KMS-11 (cell line): Measurements from ENCODE around the gene PPARG.

Experiments
- H2AFZ ChIP-seq: fragments of 200-600 bp; sonication (generic); 2 replicates; pipeline ENCODE4 v1.6.1; 2016; ENCODE audit warnings: antibody characterized with exemption, mixed run types, low read depth
- H3K27ac ChIP-seq: fragments of 200-600 bp; sonication (generic); 2 replicates; pipeline ENCODE4 v1.6.1; 2016; ENCODE audit warnings: mild to moderate bottlenecking, mixed run types
- H3K27me3 ChIP-seq: fragments of 200-600 bp; sonication (generic); 2 replicates; pipeline ENCODE4 v1.6.1; 2017; ENCODE audit warnings: mild to moderate bottlenecking, low read depth, mixed run types, moderate library complexity; ENCODE audit not compliant: insufficient read depth
- H3K36me3 ChIP-seq: fragments of 200-600 bp; sonication (generic); 2 replicates; pipeline ENCODE4 v1.6.1; 2017; ENCODE audit warnings: mild to moderate bottlenecking, mixed run types; ENCODE audit not compliant: insufficient read depth
- H3K4me1 ChIP-seq: fragments of 200-600 bp; sonication (generic); 2 replicates; pipeline ENCODE4 v1.6.1; 2016; ENCODE audit warnings: mild to moderate bottlenecking, low read depth, mixed run types; ENCODE audit not compliant: poor library complexity, severe bottlenecking
- H3K4me2 ChIP-seq: fragments of 200-600 bp; sonication (generic); 2 replicates; pipeline ENCODE4 v1.7.0; 2016; ENCODE audit warnings: mild to moderate bottlenecking, mixed run types
- H3K4me3 ChIP-seq: fragments of 200-600 bp; sonication (generic); IDR thresholded peaks from 2 replicates; pipeline ENCODE4 v1.6.1; 2017; ENCODE audit warnings: low read depth, low read length, mixed read lengths; ENCODE audit not compliant: insufficient read depth
- H3K79me2 ChIP-seq: fragments of 200-600 bp; sonication (generic); 2 replicates; pipeline ENCODE4 v1.6.1; 2016; ENCODE audit warnings: low read depth, mixed run types; ENCODE audit not compliant: insufficient read depth
- H3K9ac ChIP-seq: fragments of 200-600 bp; sonication (generic); 2 replicates; pipeline ENCODE4 v1.6.1; 2016; ENCODE audit warnings: mild to moderate bottlenecking, mixed run types
- H4K20me1 ChIP-seq: fragments of 200-600 bp; sonication (generic); 2 replicates; pipeline ENCODE4 v1.6.1; 2016; ENCODE audit warnings: mild to moderate bottlenecking, mixed run types; ENCODE audit not compliant: insufficient read depth
- TF ChIP-seq, protein P1 (sequence below): fragments of 200-600 bp; sonication (generic); conservative IDR thresholded peaks from 2 replicates; pipeline ENCODE4 v1.6.1; 2017; ENCODE audit warnings: low read depth, mild to moderate bottlenecking, antibody characterized with exemption, low read length, moderate library complexity, mixed read lengths

Gene PPARG

DNA sequence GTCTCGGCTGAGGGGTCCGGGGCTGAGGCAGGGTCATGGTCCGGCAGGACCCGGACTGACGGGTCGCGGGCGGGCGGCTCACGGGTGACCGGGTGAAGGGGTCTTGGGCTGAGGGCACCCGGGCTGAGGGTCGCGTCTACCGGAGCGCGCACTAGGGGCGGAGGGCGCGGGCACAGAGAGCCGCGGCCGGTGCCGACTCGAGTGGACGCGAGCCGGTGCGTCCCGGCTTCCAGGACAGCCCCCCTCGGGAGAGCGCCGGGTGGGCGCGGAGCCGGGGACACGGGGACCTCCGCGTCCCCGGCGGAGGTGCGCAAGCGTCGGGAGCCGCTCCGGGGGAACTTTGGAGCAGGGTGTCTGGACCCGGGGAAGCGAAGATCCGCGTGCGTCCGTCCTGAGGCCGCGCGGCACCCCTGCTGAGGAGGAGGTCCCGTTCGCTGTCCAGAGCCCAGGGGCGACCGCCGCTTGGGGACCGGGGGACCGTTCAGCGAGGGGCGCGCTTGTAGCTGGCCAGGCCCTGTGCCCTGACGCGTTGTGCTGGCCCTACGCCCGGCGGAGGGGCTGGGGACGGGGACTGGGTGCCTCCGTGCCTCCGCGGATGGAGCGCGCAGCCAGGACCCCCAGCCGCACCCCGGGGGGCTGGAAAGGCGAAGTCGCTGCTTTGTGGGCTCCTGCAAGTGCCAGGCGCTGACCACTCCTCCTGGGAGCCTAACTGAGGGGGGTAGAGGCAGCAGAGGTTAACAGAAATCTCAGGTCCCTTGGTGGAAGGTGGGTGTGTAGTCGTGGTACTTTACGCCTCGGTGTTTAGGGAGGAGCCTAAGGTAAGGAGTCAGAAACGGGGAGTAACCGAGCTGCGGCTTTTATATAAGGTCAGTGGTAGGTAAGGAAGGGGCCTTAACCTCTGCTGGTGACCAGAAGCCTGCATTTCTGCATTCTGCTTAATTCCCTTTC, at the start of gene PPARG:
PPARG (plus strand) TSS at position 889 of the 948 bp plus-strand sequence. CDS start 90,642 bp downstream, outside the sequence.
- H2AFZ ChIP-seq: no peak within 1 kb of the TSS
- TF ChIP-seq, protein P1, sequence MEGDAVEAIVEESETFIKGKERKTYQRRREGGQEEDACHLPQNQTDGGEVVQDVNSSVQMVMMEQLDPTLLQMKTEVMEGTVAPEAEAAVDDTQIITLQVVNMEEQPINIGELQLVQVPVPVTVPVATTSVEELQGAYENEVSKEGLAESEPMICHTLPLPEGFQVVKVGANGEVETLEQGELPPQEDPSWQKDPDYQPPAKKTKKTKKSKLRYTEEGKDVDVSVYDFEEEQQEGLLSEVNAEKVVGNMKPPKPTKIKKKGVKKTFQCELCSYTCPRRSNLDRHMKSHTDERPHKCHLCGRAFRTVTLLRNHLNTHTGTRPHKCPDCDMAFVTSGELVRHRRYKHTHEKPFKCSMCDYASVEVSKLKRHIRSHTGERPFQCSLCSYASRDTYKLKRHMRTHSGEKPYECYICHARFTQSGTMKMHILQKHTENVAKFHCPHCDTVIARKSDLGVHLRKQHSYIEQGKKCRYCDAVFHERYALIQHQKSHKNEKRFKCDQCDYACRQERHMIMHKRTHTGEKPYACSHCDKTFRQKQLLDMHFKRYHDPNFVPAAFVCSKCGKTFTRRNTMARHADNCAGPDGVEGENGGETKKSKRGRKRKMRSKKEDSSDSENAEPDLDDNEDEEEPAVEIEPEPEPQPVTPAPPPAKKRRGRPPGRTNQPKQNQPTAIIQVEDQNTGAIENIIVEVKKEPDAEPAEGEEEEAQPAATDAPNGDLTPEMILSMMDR: no peak
- H3K4me3 ChIP-seq: no peak within 1 kb of the TSS
- no peaks in the 10 kb centered on the region for H4K20me1 ChIP-seq
- H3K27me3 ChIP-seq: no peaks in the 10 kb centered on the region
- no peaks in the 10 kb centered on the region for H3K79me2 ChIP-seq
- H3K9ac ChIP-seq: no peak within 1 kb of the TSS
- H3K36me3 ChIP-seq: no peaks in the 10 kb centered on the region
- no peak within 1 kb of the TSS for H3K4me2 ChIP-seq
- H3K4me1 ChIP-seq: no peaks in the 10 kb centered on the region
- H3K27ac ChIP-seq: no peak within 1 kb of the TSS

GRCh38 chr3:12239301-12239700, 49.6 kb upstream of the PPARG start:
- Histone ChIP-seq H2AFZ (no peak overlapping the region), H3K36me3 (no peaks in the 10 kb centered on the region), H4K20me1 (no peaks in the 10 kb centered on the region)

DNA sequence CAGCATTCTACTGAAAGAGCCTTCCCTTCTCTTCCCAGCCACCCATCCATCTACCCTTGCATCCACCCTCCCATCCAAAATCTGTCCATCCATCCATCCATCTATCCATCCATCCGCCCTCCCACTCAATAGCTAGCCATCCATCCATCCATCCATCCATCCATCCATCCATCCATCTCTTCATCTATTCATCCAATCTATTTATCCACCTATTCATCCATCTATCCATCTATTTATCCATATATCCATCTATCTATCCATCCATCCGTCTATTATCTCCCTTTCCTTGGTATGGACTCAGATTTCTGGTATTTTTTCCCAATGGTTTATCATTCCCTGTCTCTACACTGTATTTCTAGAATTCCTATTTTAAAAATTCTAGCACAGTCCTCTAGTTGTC, 46.1 kb upstream of the PPARG start:
- H4K20me1 ChIP-seq: no peaks in the 10 kb centered on the region

More at GRCh38 chr3:12239301-12239700, 49.6 kb upstream of the PPARG start:
- Histone ChIP-seq H3K4me1 (no peaks in the 10 kb centered on the region), H3K9ac (no peak overlapping the region), H3K27ac (no peak overlapping the region), H3K79me2 (no peaks in the 10 kb centered on the region), H3K4me3 (no peak overlapping the region), H3K4me2 (no peak overlapping the region), H3K27me3 (no peaks in the 10 kb centered on the region)
- TF ChIP-seq, protein P1: no peak

DNA sequence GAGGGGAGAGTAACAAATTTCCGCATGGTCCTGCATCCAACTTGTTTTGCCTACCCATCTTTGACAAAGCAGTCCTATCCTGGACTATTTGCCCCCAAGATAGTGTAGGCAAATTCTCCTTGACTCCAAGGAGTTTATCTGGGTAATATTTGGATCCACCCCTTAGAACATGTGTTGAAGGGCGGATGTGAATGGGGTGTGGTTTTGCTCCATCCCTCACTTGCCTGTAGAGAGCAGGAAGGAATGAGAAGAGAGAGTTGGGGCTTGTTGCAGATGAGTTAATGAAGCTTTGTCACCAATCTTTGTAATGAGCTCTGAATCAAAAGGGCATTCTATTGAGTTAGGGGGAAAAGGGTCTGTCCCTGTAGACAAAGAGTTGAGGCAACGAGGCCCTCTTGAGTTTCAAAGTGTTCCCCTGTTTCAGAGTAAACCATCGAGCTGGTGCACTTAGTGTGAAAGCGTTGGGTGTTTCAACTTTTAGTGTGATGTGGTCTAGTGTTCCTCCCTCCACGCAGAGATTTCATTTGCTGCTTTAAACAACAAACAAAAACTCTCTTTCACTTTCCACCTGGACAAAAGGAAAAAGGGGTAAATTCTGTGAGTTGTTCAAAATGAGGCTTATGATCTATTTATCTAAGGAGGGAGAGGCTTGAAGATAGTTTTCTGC, 42.2 kb upstream of the PPARG start:
- Histone ChIP-seq H3K27ac (no peak overlapping the region), H3K9ac (no peak overlapping the region), H3K36me3 (no peaks in the 10 kb centered on the region), H3K4me1 (no peaks in the 10 kb centered on the region), H3K4me3 (no peak overlapping the region), H2AFZ (no peak overlapping the region), H4K20me1 (no peaks in the 10 kb centered on the region), H3K4me2 (no peak overlapping the region), H3K27me3 (no peaks in the 10 kb centered on the region), H3K79me2 (no peaks in the 10 kb centered on the region)
- TF ChIP-seq, protein P1: no peak

More for the DNA sequence above, 46.1 kb upstream of the PPARG start:
- TF ChIP-seq, protein P1: no peak
- Histone ChIP-seq H3K4me1 (no peaks in the 10 kb centered on the region), H3K9ac (no peak overlapping the region), H2AFZ (no peak overlapping the region), H3K4me3 (no peak overlapping the region), H3K27me3 (no peaks in the 10 kb centered on the region), H3K4me2 (no peak overlapping the region), H3K36me3 (no peaks in the 10 kb centered on the region), H3K27ac (no peak overlapping the region), H3K79me2 (no peaks in the 10 kb centered on the region)
